SU-DHL-6 (cell line): ENCODE measurements around the gene TCEA3.

Experiments used
- EZH2phosphoT487 ChIP-seq: fragments of 200-600 bp; sonication (generic), shearing (Covaris generic); conservative IDR thresholded peaks from 2 replicates; pipeline ENCODE4 v1.6.1; 2018; ENCODE audit warnings: mild to moderate bottlenecking, antibody characterized with exemption, low read length, moderate library complexity, mixed read lengths
- TF ChIP-seq, protein P1 (sequence below): fragments of 200-600 bp; sonication (generic); IDR thresholded peaks from one replicate; pipeline ENCODE4 v1.5.1; 2017; ENCODE audit warnings: antibody characterized with exemption, mild to moderate bottlenecking, low read length, moderate library complexity; ENCODE audit not compliant: insufficient read depth, poor library complexity, severe bottlenecking

DNA sequence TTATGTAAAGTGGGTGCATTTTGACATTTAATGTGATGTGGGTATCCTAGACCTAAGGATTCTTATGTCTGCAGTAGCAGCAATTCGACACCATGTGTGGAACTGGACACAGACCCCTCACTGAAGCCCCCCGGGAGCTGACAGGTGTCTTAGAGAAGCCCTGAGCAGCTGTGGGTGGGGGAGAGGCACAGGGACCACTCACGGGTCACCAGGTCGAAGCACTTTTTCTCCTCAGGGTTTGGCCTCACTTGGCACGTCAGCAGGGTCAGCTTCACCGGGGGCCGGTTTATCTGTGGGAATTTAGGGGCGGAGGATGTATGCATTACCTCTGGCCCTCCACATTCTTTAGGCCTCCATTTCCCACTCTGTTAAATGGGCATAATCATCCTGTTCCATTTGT, 14.0 kb upstream of the TCEA3 start:
- TF ChIP-seq, protein P1, sequence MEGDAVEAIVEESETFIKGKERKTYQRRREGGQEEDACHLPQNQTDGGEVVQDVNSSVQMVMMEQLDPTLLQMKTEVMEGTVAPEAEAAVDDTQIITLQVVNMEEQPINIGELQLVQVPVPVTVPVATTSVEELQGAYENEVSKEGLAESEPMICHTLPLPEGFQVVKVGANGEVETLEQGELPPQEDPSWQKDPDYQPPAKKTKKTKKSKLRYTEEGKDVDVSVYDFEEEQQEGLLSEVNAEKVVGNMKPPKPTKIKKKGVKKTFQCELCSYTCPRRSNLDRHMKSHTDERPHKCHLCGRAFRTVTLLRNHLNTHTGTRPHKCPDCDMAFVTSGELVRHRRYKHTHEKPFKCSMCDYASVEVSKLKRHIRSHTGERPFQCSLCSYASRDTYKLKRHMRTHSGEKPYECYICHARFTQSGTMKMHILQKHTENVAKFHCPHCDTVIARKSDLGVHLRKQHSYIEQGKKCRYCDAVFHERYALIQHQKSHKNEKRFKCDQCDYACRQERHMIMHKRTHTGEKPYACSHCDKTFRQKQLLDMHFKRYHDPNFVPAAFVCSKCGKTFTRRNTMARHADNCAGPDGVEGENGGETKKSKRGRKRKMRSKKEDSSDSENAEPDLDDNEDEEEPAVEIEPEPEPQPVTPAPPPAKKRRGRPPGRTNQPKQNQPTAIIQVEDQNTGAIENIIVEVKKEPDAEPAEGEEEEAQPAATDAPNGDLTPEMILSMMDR, result no peak
- TF ChIP-seq EZH2phosphoT487, result no peak
